ENCODE measurements around the gene OR2A14.
"Not testable (repeated sequence)": the region's sequence is repeated elsewhere in the genome, so short reads cannot be mapped to it uniquely, and the experiment has no call there.

The OR2A14 gene

GRCh38 chr7:144148224-144148827, 25.4 kb downstream of the OR2A14 start:
- no peak for DNase-seq (ENCODE audit: low spot score)

DNA sequence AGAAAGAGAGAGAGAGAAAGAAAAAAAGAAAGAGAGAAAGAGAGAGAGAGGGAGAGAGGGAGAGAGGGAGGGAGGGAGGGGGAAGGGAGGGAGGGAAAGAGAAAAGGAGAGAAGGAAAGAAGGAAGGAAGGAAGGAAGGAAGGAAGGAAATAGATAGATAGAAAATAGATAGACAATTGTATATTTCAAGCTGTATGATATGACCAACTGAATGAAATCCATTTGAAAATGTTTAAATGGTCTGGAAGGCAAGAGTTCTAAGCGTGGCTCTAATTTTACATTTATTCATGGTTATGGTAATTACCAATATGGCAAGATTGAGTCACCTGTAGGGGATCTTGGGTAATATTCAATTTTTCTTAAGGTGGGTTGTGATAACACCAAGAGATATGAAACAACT, 35.9 kb downstream of the OR2A14 start:
- no peak for DNase-seq (ENCODE audit: low spot score)

- DNase-seq (ENCODE audit: low spot score): no peak
These were observed 41.8 kb downstream of the OR2A14 start for GRCh38 chr7:144164784-144165183.

GRCh38 chr7:144171594-144172350, 48.8 kb downstream of the OR2A14 start:
- not testable (repeated sequence) for DNase-seq (ENCODE audit: low spot score)

DNA sequence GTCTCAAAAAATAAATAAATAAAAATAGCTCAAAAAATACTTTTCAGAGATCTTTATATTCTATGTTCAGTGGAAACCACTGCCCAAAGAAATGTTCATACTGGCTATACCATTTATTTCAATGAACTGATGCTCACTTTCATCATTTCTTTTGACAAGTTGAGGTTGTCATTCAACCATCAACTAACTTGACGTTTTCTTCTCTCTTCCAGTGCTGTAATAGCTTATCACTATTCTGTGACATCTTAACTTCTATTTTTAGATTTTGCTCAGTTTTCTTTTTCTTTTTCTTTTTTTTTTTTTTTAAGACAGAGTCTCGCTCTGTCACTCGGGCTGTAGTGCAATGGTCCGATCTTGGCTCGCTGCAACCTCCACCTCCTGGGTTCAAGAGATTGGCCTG, 51.6 kb downstream of the OR2A14 start:
- no peak for DNase-seq (ENCODE audit: low spot score)

GRCh38 chr7:144178380-144179164, 55.6 kb downstream of the OR2A14 start:
- DNase-seq (ENCODE audit: low spot score): peak; percentile 39

- DNase-seq (ENCODE audit: low spot score): not testable (repeated sequence)
These were observed 56.1 kb downstream of the OR2A14 start for GRCh38 chr7:144179165-144179479.
